Naive thymus-derived CD4-positive, alpha-beta T cell (primary cell): ENCODE measurements around the gene BMP10. TPM values are rescaled to one million over a fixed set of nuclear protein-coding genes. Genes with fewer than 3 reads are reported as not detected.

Experiments used
- ATAC-seq: fragments of 150-1000 bp; cut with Tn5 transposase; 2 replicates; pipeline ENCODE4 v1.10.0; 2021; ENCODE audit warnings: mild to moderate bottlenecking, moderate library complexity
- CTCF ChIA-PET: fragments of 350-600 bp; sonication (Branson Sonifier 250); formaldehyde crosslinking; loops from one replicate; lab custom pipeline; 2021; ENCODE audit warnings: antibody characterized with exemption; lab: Charles Lee
- POLR2A ChIA-PET: fragments of 350-600 bp; sonication (Branson Sonifier 250); formaldehyde crosslinking; loops from one replicate; lab custom pipeline; 2021; ENCODE audit warnings: antibody characterized with exemption, inconsistent platforms; lab: Charles Lee
- DNase-seq, 9 donors: peaks; one replicate each; pipeline versions ENCODE4 v3.0.0 to v3.0.0-alpha.2; 2020 to 2022; ENCODE audit warnings: mixed read lengths in 1 of 9
- H3K27ac ChIP-seq: one replicate; pipeline ENCODE4 v1.7.0; 2013; ENCODE audit warnings: mild to moderate bottlenecking, low read depth, low read length, moderate library complexity
- H3K27me3 ChIP-seq, 2 donors: one replicate each; pipeline ENCODE4 v1.7.0; 2013; ENCODE audit warnings: low read length in 2 of 2, mild to moderate bottlenecking in 2 of 2, moderate library complexity in 2 of 2; ENCODE audit not compliant: control insufficient read depth in 2 of 2, insufficient read depth in 2 of 2
- H3K36me3 ChIP-seq, 3 experiments: 1 replicate in 2 of 3; 2 replicates in 1 of 3; pipeline ENCODE4 v1.7.0; 2013; ENCODE audit warnings: low read length in 3 of 3, mild to moderate bottlenecking in 3 of 3, moderate library complexity in 1 of 3; ENCODE audit not compliant: insufficient read depth in 3 of 3, control insufficient read depth in 2 of 3
- H3K4me1 ChIP-seq, 2 donors: one replicate each; pipeline ENCODE4 v1.7.0; 2013; ENCODE audit warnings: low read length in 2 of 2, mild to moderate bottlenecking in 2 of 2, moderate library complexity in 1 of 2; ENCODE audit not compliant: control insufficient read depth in 2 of 2, insufficient read depth in 2 of 2
- H3K4me3 ChIP-seq: 2 replicates; pipeline ENCODE4 v1.7.0; 2013; ENCODE audit warnings: mild to moderate bottlenecking, low read length
- H3K9me3 ChIP-seq, 3 experiments: 1 replicate in 2 of 3; 2 replicates in 1 of 3; pipeline ENCODE4 v1.7.0; 2013; ENCODE audit warnings: low read length in 3 of 3; ENCODE audit not compliant: control insufficient read depth in 2 of 3
- H3K27ac Mint-ChIP-seq, 9 donors: one replicate each; pipeline ENCODE4 v1.8.0; 2020 to 2022; ENCODE audit warnings: mixed read lengths in 9 of 9, mild to moderate bottlenecking in 8 of 9, moderate library complexity in 5 of 9, inconsistent platforms in 2 of 9
- H3K27me3 Mint-ChIP-seq, 5 donors: one replicate each; pipeline ENCODE4 v1.8.0; 2021 to 2022; ENCODE audit warnings: mixed read lengths in 5 of 5, mild to moderate bottlenecking in 1 of 5
- H3K36me3 Mint-ChIP-seq, 5 donors: one replicate each; pipeline ENCODE4 v1.8.0; 2020 to 2022; ENCODE audit warnings: mixed read lengths in 5 of 5, mild to moderate bottlenecking in 3 of 5, inconsistent platforms in 1 of 5
- H3K4me1 Mint-ChIP-seq, 7 donors: one replicate each; pipeline ENCODE4 v1.8.0; 2020 to 2022; ENCODE audit warnings: mixed read lengths in 7 of 7, mild to moderate bottlenecking in 3 of 7, inconsistent platforms in 1 of 7
- H3K4me3 Mint-ChIP-seq, 10 donors: one replicate each; pipeline ENCODE4 v1.8.0; 2020 to 2022; ENCODE audit warnings: mild to moderate bottlenecking in 10 of 10, mixed read lengths in 10 of 10, moderate library complexity in 6 of 10, inconsistent platforms in 2 of 10
- H3K9me3 Mint-ChIP-seq, 11 donors: one replicate each; pipeline ENCODE4 v1.8.0; 2020 to 2022; ENCODE audit warnings: mixed read lengths in 11 of 11, mild to moderate bottlenecking in 4 of 11, inconsistent platforms in 1 of 11, moderate library complexity in 1 of 11
- intact Hi-C, 2 donors: fragments of 100-400 bp; cut with micrococcal nuclease; formaldehyde crosslinking; loops; one replicate each; pipeline ENCODE4 v1.15.1; 2023
- polyA plus RNA-seq, 2 donors: library from polyadenylated mRNA; unstranded; fragments of 300-500 nt; fragmentation: Illumina TruSeq; gene quantifications; one replicate each; pipeline ENCODE4 v1.2.3, GENCODE V29; 2021
- total RNA-seq, 6 experiments: library from RNA in 5 of 6; stranded (reverse) in 5 of 6; gene quantifications; 1 replicate in 5 of 6; 2 replicates in 1 of 6; pipeline ENCODE4 v1.2.3 and lab custom pipeline; 2021 to 2026

BMP10 gene
- total and polyA plus RNA-seq, 7 experiments from 2014 or later: not detected

DNA sequence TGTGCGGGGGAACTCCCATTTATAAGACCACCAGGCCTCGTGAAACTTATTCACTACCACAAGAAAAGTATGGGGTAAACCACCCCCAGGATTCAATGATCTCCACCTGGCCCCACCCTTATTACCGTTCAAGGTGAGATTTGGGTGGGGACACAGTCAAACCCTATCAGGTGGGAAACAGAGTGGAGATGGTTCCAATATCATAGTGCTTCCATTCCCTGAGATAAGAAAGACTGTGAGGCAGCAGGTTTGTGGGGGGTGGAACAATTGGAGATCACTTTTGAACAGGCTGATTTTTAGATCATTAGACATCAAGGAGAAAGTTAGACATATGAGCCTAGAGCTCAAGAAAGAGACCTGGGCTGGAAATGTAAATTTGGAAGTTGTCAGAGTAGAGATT lies 42.2 kb upstream of the BMP10 start:
- H3K36me3 Mint-ChIP-seq: peaks cover 0 to 3% (median 0%) of the 10 kb centered on the region in 5 donors
- ChIA-PET CTCF (interaction anchor here (0.6 to 1.7 kb wide), 2 partner anchors 173 to 204 kb away, joined by 5 to 10 read pairs; no protein-coding TSS in a partner anchor), POLR2A (interaction anchor here (0.7 to 1.1 kb wide), 2 partner anchors 145 to 460 kb away, joined by 3 to 4 read pairs; no protein-coding TSS in a partner anchor)
- intact Hi-C loops: no loop called here
- no peak overlapping the region for H3K27ac Mint-ChIP-seq
- H3K27me3 Mint-ChIP-seq: no peaks in the 10 kb centered on the region
- DNase-seq (no peak), ATAC-seq (no peak)
- Histone ChIP-seq H3K4me1 (peaks cover 18 to 51% of the 10 kb centered on the region in 2 donors), H3K27ac (no peak overlapping the region), H3K36me3 (no peaks in the 10 kb centered on the region), H3K9me3 (no peaks in the 10 kb centered on the region), H3K4me3 (no peak overlapping the region), H3K27me3 (no peaks in the 10 kb centered on the region)
- no peak overlapping the region for H3K4me3 Mint-ChIP-seq
- H3K4me1 Mint-ChIP-seq: peaks cover 9 to 25% (median 15%) of the 10 kb centered on the region in 7 donors
- H3K9me3 Mint-ChIP-seq: no peaks in the 10 kb centered on the region

- Mint-ChIP-seq H3K4me1 (peaks cover 16 to 32% (median 21%) of the 10 kb centered on the region in 7 donors), H3K27ac (no peak overlapping the region), H3K36me3 (peaks cover 0 to 3% (median 0%) of the 10 kb centered on the region in 5 donors), H3K27me3 (no peaks in the 10 kb centered on the region), H3K9me3 (no peaks in the 10 kb centered on the region), H3K4me3 (no peak overlapping the region)
- DNase-seq (peak in 2 of 9 donors; percentile 10 to 50), ATAC-seq (peak; percentile 29)
- H3K4me1 ChIP-seq: peaks cover 23 to 56% of the 10 kb centered on the region in 2 donors
- no peaks in the 10 kb centered on the region for H3K27me3 ChIP-seq
- H3K27ac ChIP-seq: no peak overlapping the region
- ChIA-PET CTCF (interaction anchor here (1.4 to 2.0 kb wide), 2 partner anchors 173 to 425 kb away, joined by 3 to 4 read pairs; no protein-coding TSS in a partner anchor), POLR2A (no interaction called here)
- no peak overlapping the region for H3K4me3 ChIP-seq
- intact Hi-C loops: no loop called here
- H3K36me3 ChIP-seq: no peaks in the 10 kb centered on the region
- no peaks in the 10 kb centered on the region for H3K9me3 ChIP-seq
Measured at GRCh38 chr2:68912732-68913131, 41.5 kb upstream of the BMP10 start.

- no peaks in the 10 kb centered on the region for H3K9me3 Mint-ChIP-seq
- no peak for ATAC-seq
- H3K27ac Mint-ChIP-seq: no peak overlapping the region
- H3K27ac ChIP-seq: no peak overlapping the region
- intact Hi-C loops: no loop called here
- no peaks in the 10 kb centered on the region for H3K27me3 ChIP-seq
- no peak overlapping the region for H3K4me3 Mint-ChIP-seq
- H3K36me3 Mint-ChIP-seq: peaks cover 0 to 3% (median 0%) of the 10 kb centered on the region in 5 donors
- no peaks in the 10 kb centered on the region for H3K36me3 ChIP-seq
- H3K4me1 Mint-ChIP-seq: peaks cover 20 to 35% (median 25%) of the 10 kb centered on the region in 7 donors
- H3K4me1 ChIP-seq: peaks cover 28 to 62% of the 10 kb centered on the region in 2 donors
- POLR2A ChIA-PET: interaction anchor here (0.7 to 0.9 kb wide), 2 partner anchors 160 to 326 kb away, joined by 3 read pairs; no protein-coding TSS in a partner anchor
- DNase-seq: no peak
- no peaks in the 10 kb centered on the region for H3K27me3 Mint-ChIP-seq
- no peaks in the 10 kb centered on the region for H3K9me3 ChIP-seq
- CTCF ChIA-PET: interaction anchor here (0.7 to 2.0 kb wide), 4 partner anchors 24 to 424 kb away, joined by 3 to 4 read pairs (median 3); no protein-coding TSS in a partner anchor
- no peak overlapping the region for H3K4me3 ChIP-seq
Measured at GRCh38 chr2:68912111-68912510, 40.9 kb upstream of the BMP10 start.

GRCh38 chr2:68911709-68912108 lies 40.5 kb upstream of the BMP10 start:
- Mint-ChIP-seq H3K36me3 (peaks cover 0 to 5% (median 0%) of the 10 kb centered on the region in 5 donors), H3K4me1 (peaks cover 22 to 37% (median 26%) of the 10 kb centered on the region in 7 donors), H3K4me3 (no peak overlapping the region), H3K27ac (no peak overlapping the region), H3K27me3 (no peaks in the 10 kb centered on the region), H3K9me3 (no peaks in the 10 kb centered on the region)
- H3K27me3 ChIP-seq: no peaks in the 10 kb centered on the region
- no peaks in the 10 kb centered on the region for H3K9me3 ChIP-seq
- H3K4me3 ChIP-seq: no peak overlapping the region
- ChIA-PET CTCF (interaction anchor here (0.7 to 2.0 kb wide), 5 partner anchors 24 to 424 kb away, joined by 3 to 4 read pairs (median 3); no protein-coding TSS in a partner anchor), POLR2A (interaction anchor here (0.7 to 0.9 kb wide), 2 partner anchors 160 to 326 kb away, joined by 3 read pairs; no protein-coding TSS in a partner anchor)
- no peak overlapping the region for H3K27ac ChIP-seq
- ATAC-seq: no peak
- H3K36me3 ChIP-seq: no peaks in the 10 kb centered on the region
- intact Hi-C loops: no loop called here
- no peak for DNase-seq
- peaks cover 28 to 62% of the 10 kb centered on the region in 2 donors for H3K4me1 ChIP-seq

GRCh38 chr2:68911246-68911645 lies 40.0 kb upstream of the BMP10 start:
- ChIA-PET CTCF (interaction anchor here (0.7 to 2.0 kb wide), 4 partner anchors 25 to 171 kb away, joined by 3 to 4 read pairs (median 3); no protein-coding TSS in a partner anchor), POLR2A (no interaction called here)
- Mint-ChIP-seq H3K4me1 (peaks cover 22 to 38% (median 26%) of the 10 kb centered on the region in 7 donors), H3K27me3 (no peaks in the 10 kb centered on the region), H3K36me3 (peaks cover 0 to 5% (median 0%) of the 10 kb centered on the region in 5 donors), H3K4me3 (no peak overlapping the region), H3K27ac (no peak overlapping the region), H3K9me3 (no peaks in the 10 kb centered on the region)
- ATAC-seq: no peak
- intact Hi-C loops: no loop called here
- no peak for DNase-seq
- no peak overlapping the region for H3K4me3 ChIP-seq
- H3K36me3 ChIP-seq: no peaks in the 10 kb centered on the region
- no peaks in the 10 kb centered on the region for H3K27me3 ChIP-seq
- peaks cover 28 to 62% of the 10 kb centered on the region in 2 donors for H3K4me1 ChIP-seq
- no peaks in the 10 kb centered on the region for H3K9me3 ChIP-seq
- no peak overlapping the region for H3K27ac ChIP-seq

GRCh38 chr2:68909793-68910674 lies 38.8 kb upstream of the BMP10 start:
- Histone ChIP-seq H3K27ac (no peak overlapping the region), H3K4me3 (no peak overlapping the region), H3K27me3 (no peaks in the 10 kb centered on the region), H3K4me1 (peaks cover 28 to 62% of the 10 kb centered on the region in 2 donors), H3K36me3 (no peaks in the 10 kb centered on the region), H3K9me3 (no peaks in the 10 kb centered on the region)
- Mint-ChIP-seq H3K4me3 (no peak overlapping the region), H3K27me3 (no peaks in the 10 kb centered on the region), H3K27ac (peak overlapping the region in 2 of 9 donors; percentile 33 to 80), H3K9me3 (peaks cover 0 to 4% (median 0%) of the 10 kb centered on the region in 11 donors), H3K4me1 (peaks cover 22 to 35% (median 26%) of the 10 kb centered on the region in 7 donors), H3K36me3 (peaks cover 0 to 6% (median 0%) of the 10 kb centered on the region in 5 donors)
- ATAC-seq (peak; percentile 52), DNase-seq (peak; percentile 29 to 65 (median 59))
- ChIA-PET CTCF (interaction anchor here (0.7 to 5.6 kb wide), 18 partner anchors 15 to 447 kb away, joined by 3 to 64 read pairs (median 4); partner anchors contain the start of gene FBXO48), POLR2A (interaction anchor here (0.6 to 2.5 kb wide), 4 partner anchors 74 to 177 kb away, joined by 3 to 9 read pairs (median 4); no protein-coding TSS in a partner anchor)
- intact Hi-C loops: loop anchor here (1.0 to 5.0 kb wide), 6 partner anchors 71 to 657 kb away; partner anchors contain the start of gene PPP3R1 (in 1 of the 2)
